SK-N-SH treated with all-trans-retinoic acid at 6 μM for 48 hours (cell line): Measurements from ENCODE around the gene DTX3L.

Experiments used
- ATAC-seq: fragments of 200-7000 bp; cut with Tn5 transposase; 3 replicates; pipeline ENCODE4 v1.9.1; 2020; ENCODE audit warnings: mild to moderate bottlenecking, moderate library complexity
- ARNTL ChIP-seq: fragments of 450-650 bp; formaldehyde crosslinking; IDR thresholded peaks from 2 replicates; pipeline ENCODE4 v1.5.0; 2020; ENCODE audit warnings: low read depth, mild to moderate bottlenecking, moderate library complexity, borderline replicate concordance
- CSDC2 ChIP-seq: fragments of 250-450 bp; sonication (Bioruptor Pico); IDR thresholded peaks from 2 replicates; pipeline ENCODE4 v1.5.0; 2020; ENCODE audit warnings: mild to moderate bottlenecking, moderate library complexity
- ESRRG ChIP-seq: fragments of 250-450 bp; sonication (Bioruptor Pico); IDR thresholded peaks from 2 replicates; pipeline ENCODE4 v1.6.1; 2021; ENCODE audit warnings: mild to moderate bottlenecking
- PPARA ChIP-seq: fragments of 250-450 bp; sonication (Bioruptor Pico); IDR thresholded peaks from 2 replicates; pipeline ENCODE4 v1.5.0; 2020; ENCODE audit warnings: mild to moderate bottlenecking, borderline replicate concordance
- RARB ChIP-seq: fragments of 250-450 bp; sonication (Bioruptor Pico); IDR thresholded peaks from 2 replicates; pipeline ENCODE4 v1.8.0; 2021; ENCODE audit warnings: mild to moderate bottlenecking, moderate library complexity
- ZC3H10 ChIP-seq: fragments of 250-450 bp; sonication (Bioruptor Pico); IDR thresholded peaks from 2 replicates; pipeline ENCODE4 v1.5.1; 2021; ENCODE audit warnings: mild to moderate bottlenecking, moderate library complexity
- ZNF565 ChIP-seq: fragments of 450-650 bp; formaldehyde crosslinking; conservative IDR thresholded peaks from 2 replicates; pipeline ENCODE4 v1.5.0; 2020; ENCODE audit warnings: low read depth, mild to moderate bottlenecking, moderate library complexity
- ZNF8 ChIP-seq: fragments of 450-650 bp; formaldehyde crosslinking; IDR thresholded peaks from 2 replicates; pipeline ENCODE4 v1.5.0; 2020; ENCODE audit warnings: mild to moderate bottlenecking, moderate library complexity
- TF ChIP-seq, protein P1 (sequence below): fragments of 250-450 bp; sonication (Bioruptor Pico); IDR thresholded peaks from 2 replicates; pipeline ENCODE4 v1.5.1; 2021; ENCODE audit warnings: mild to moderate bottlenecking, moderate library complexity
- TF ChIP-seq, protein P2 (sequence below): fragments of 250-450 bp; sonication (Bioruptor Pico); IDR thresholded peaks from 2 replicates; pipeline ENCODE4 v1.8.0; 2021; ENCODE audit warnings: low read depth, mild to moderate bottlenecking, moderate library complexity, borderline replicate concordance

Gene DTX3L

DNA sequence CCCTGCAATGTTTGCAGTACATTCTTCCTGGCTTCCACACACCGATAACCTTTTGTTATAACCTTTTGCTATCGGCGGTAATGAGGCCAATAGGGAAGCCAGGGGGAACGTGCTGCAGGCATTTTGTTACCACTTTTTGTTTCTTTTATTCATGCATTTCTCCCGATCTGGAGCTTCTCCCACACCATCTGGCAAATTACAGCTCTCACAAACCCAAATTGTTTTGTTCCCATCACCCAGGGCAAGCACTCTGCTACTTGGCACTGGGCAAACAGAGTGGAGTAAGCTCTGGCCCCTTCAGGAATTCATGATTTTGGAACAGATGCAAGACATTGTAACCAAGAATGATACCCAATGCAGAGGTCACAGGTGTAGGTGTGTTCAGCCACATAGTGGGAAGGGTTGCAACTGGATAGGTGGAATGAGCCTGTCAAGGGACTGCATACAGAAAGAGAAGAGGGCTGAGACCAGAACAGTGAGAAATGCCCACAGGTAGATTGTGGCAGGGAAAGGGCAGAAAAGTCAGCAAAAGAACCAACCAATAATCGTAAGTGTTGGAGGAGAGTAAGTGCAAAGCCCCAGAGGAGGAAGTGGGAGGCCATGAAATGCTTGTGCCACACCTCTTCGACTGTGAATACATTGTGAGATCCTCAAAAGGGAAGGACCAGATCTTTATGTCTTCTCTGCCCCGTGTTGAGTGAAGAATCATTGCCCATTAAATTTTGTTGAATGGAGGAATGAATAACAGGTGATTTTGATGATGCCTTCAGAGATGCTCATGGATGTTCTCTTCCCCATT is 59.1 kb downstream of the DTX3L start:
- no peak for TF ChIP-seq CSDC2
- no peak for TF ChIP-seq ZNF565 (CRISPR knock-in tag)
- no peak for TF ChIP-seq ESRRG (CRISPR knock-in tag)
- TF ChIP-seq, protein P1, sequence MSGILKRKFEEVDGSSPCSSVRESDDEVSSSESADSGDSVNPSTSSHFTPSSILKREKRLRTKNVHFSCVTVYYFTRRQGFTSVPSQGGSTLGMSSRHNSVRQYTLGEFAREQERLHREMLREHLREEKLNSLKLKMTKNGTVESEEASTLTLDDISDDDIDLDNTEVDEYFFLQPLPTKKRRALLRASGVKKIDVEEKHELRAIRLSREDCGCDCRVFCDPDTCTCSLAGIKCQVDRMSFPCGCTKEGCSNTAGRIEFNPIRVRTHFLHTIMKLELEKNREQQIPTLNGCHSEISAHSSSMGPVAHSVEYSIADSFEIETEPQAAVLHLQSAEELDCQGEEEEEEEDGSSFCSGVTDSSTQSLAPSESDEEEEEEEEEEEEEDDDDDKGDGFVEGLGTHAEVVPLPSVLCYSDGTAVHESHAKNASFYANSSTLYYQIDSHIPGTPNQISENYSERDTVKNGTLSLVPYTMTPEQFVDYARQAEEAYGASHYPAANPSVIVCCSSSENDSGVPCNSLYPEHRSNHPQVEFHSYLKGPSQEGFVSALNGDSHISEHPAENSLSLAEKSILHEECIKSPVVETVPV (CRISPR knock-in tag): no peak
- TF ChIP-seq PPARA (CRISPR knock-in tag): no peak
- TF ChIP-seq RARB: no peak
- TF ChIP-seq ARNTL (CRISPR knock-in tag): no peak
- TF ChIP-seq, protein P2, sequence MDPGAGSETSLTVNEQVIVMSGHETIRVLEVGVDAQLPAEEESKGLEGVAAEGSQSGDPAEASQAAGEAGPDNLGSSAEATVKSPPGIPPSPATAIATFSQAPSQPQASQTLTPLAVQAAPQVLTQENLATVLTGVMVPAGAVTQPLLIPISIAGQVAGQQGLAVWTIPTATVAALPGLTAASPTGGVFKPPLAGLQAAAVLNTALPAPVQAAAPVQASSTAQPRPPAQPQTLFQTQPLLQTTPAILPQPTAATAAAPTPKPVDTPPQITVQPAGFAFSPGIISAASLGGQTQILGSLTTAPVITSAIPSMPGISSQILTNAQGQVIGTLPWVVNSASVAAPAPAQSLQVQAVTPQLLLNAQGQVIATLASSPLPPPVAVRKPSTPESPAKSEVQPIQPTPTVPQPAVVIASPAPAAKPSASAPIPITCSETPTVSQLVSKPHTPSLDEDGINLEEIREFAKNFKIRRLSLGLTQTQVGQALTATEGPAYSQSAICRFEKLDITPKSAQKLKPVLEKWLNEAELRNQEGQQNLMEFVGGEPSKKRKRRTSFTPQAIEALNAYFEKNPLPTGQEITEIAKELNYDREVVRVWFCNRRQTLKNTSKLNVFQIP (CRISPR knock-in tag): no peak
- TF ChIP-seq ZNF8 (CRISPR knock-in tag): no peak
- no peak for TF ChIP-seq ZC3H10
- ATAC-seq: no peak
